ENCODE data around the gene RAB11FIP4.

GRCh38 chr17:31491376-31492131, 100.1 kb downstream of the RAB11FIP4 start:
- TF ChIP-seq CTCF (IDR thresholded peaks at IDR 0.05) (no peak), POLR2A (IDR thresholded peaks at IDR 0.05) (no peak), POLR2AphosphoS5 (IDR thresholded peaks at IDR 0.05) (no peak)

All from breast epithelium (tissue), 3 donors.